Measurements from ENCODE around the gene FRYL.

FRYL gene

GRCh38 chr4:48591372-48591771, 188.7 kb downstream of the FRYL start:
- in situ Hi-C loops (cut with MboI; ENCODE audit: low pct_unique_long_range_greater_than_20kb, low sequenced_read_pairs, unreplicated experiment): no loop called here
- no peak for DNase-seq (ENCODE audit: low spot score)
- no peak for TF ChIP-seq CTCF (IDR thresholded peaks at IDR 0.05; ENCODE audit: extremely low read depth, insufficient read depth, missing control alignments)

- in situ Hi-C loops (cut with MboI; ENCODE audit: low pct_unique_long_range_greater_than_20kb, low sequenced_read_pairs, unreplicated experiment): no loop called here
- no peak for DNase-seq (ENCODE audit: low spot score)
- TF ChIP-seq CTCF (IDR thresholded peaks at IDR 0.05; ENCODE audit: extremely low read depth, insufficient read depth, missing control alignments): no peak
These were observed 189.2 kb downstream of the FRYL start for GRCh38 chr4:48590884-48591283.

- TF ChIP-seq CTCF (IDR thresholded peaks at IDR 0.05; ENCODE audit: extremely low read depth, insufficient read depth, missing control alignments): no peak
- in situ Hi-C loops (cut with MboI; ENCODE audit: low pct_unique_long_range_greater_than_20kb, low sequenced_read_pairs, unreplicated experiment): no loop called here
- no peak for DNase-seq (ENCODE audit: low spot score)
These were observed 191.0 kb downstream of the FRYL start for GRCh38 chr4:48589098-48589445.

GRCh38 chr4:48588230-48589097, 191.6 kb downstream of the FRYL start:
- peak; percentile 4 for TF ChIP-seq CTCF (IDR thresholded peaks at IDR 0.05; ENCODE audit: extremely low read depth, insufficient read depth, missing control alignments)
- no peak for DNase-seq (ENCODE audit: low spot score)
- in situ Hi-C loops (cut with MboI; ENCODE audit: low pct_unique_long_range_greater_than_20kb, low sequenced_read_pairs, unreplicated experiment): no loop called here

GRCh38 chr4:48585401-48585800, 194.7 kb downstream of the FRYL start:
- no peak for TF ChIP-seq CTCF (IDR thresholded peaks at IDR 0.05; ENCODE audit: extremely low read depth, insufficient read depth, missing control alignments)
- no peak for DNase-seq (ENCODE audit: low spot score)
- in situ Hi-C loops (cut with MboI; ENCODE audit: low pct_unique_long_range_greater_than_20kb, low sequenced_read_pairs, unreplicated experiment): no loop called here

- in situ Hi-C loops (cut with MboI; ENCODE audit: low pct_unique_long_range_greater_than_20kb, low sequenced_read_pairs, unreplicated experiment): loop anchor here (10.0 kb wide), 1 partner anchor 366 kb away; no protein-coding TSS in a partner anchor
- TF ChIP-seq CTCF (IDR thresholded peaks at IDR 0.05; ENCODE audit: extremely low read depth, insufficient read depth, missing control alignments): peak; percentile 84
- peak; percentile 25 for DNase-seq (ENCODE audit: low spot score)
These were observed 201.7 kb downstream of the FRYL start for GRCh38 chr4:48578132-48578968.

Data from GM13977 (cell line).